GM23338 (cell line): Measurements from ENCODE around the gene ARID3A. TPM values are rescaled to one million over a fixed set of nuclear protein-coding genes. Genes with fewer than 3 reads are reported as not detected.

Source experiments
- ATAC-seq: fragments of 200-7000 bp; cut with Tn5 transposase; 3 replicates; pipeline ENCODE4 v1.9.1; 2020
- DNase-seq: peaks from one replicate; pipeline ENCODE4 v3.0.0-alpha.2; 2015; ENCODE audit warnings: low spot score
- H2AFZ ChIP-seq: fragments of 200-600 bp; sonication (generic); 2 replicates; pipeline ENCODE4 v1.8.0; 2016; ENCODE audit warnings: antibody characterized with exemption, mild to moderate bottlenecking, moderate library complexity
- H3F3A ChIP-seq: fragments of 200-600 bp; sonication (generic); replicated peaks from 2 replicates; pipeline ENCODE4 v1.8.0; 2017; ENCODE audit warnings: antibody characterized with exemption, mixed run types, low read depth
- H3K27ac ChIP-seq: fragments of 200-600 bp; sonication (generic); 2 replicates; pipeline ENCODE4 v1.6.1; 2016; ENCODE audit warnings: low read depth
- H3K27me3 ChIP-seq: fragments of 200-600 bp; sonication (generic); 2 replicates; pipeline ENCODE4 v1.8.0; 2016; ENCODE audit warnings: mild to moderate bottlenecking, mixed run types, moderate library complexity; ENCODE audit not compliant: insufficient read depth
- H3K36me3 ChIP-seq: fragments of 200-600 bp; sonication (generic); 2 replicates; pipeline ENCODE4 v1.8.0; 2016; ENCODE audit warnings: mild to moderate bottlenecking; ENCODE audit not compliant: insufficient read depth
- H3K4me1 ChIP-seq: fragments of 200-600 bp; sonication (generic); 2 replicates; pipeline ENCODE4 v1.8.0; 2016; ENCODE audit warnings: mild to moderate bottlenecking, moderate library complexity; ENCODE audit not compliant: insufficient read depth
- H3K4me2 ChIP-seq: fragments of 200-600 bp; sonication (generic); 2 replicates; pipeline ENCODE4 v1.7.1; 2017; ENCODE audit warnings: mixed run types
- H3K4me3 ChIP-seq: fragments of 200-600 bp; sonication (generic); 2 replicates; pipeline ENCODE4 v1.6.1; 2016; ENCODE audit warnings: mixed run types
- H3K79me2 ChIP-seq: fragments of 200-600 bp; sonication (generic); replicated peaks from 2 replicates; pipeline ENCODE4 v1.8.0; 2017; ENCODE audit warnings: mild to moderate bottlenecking; ENCODE audit not compliant: insufficient read depth
- H3K9me2 ChIP-seq: fragments of 200-600 bp; sonication (generic); 2 replicates; pipeline ENCODE4 v1.8.0; 2017; ENCODE audit not compliant: insufficient read depth
- H4K20me1 ChIP-seq: fragments of 200-600 bp; sonication (generic); replicated peaks from 2 replicates; pipeline ENCODE4 v1.8.0; 2017; ENCODE audit warnings: mild to moderate bottlenecking; ENCODE audit not compliant: insufficient read depth
- H3K27ac Mint-ChIP-seq: 2 replicates; pipeline ENCODE4 v1.8.0; 2020; ENCODE audit warnings: inconsistent platforms, mild to moderate bottlenecking, moderate library complexity, mixed read lengths
- H3K27me3 Mint-ChIP-seq: 3 replicates; pipeline ENCODE4 v1.8.0; 2022; ENCODE audit warnings: low read depth, mild to moderate bottlenecking, moderate library complexity, mixed read lengths, inconsistent platforms; ENCODE audit not compliant: insufficient read depth, poor library complexity
- H3K36me3 Mint-ChIP-seq: 3 replicates; pipeline ENCODE4 v1.8.0; 2021; ENCODE audit warnings: low read depth, mild to moderate bottlenecking, inconsistent platforms, moderate library complexity, mixed read lengths
- H3K4me1 Mint-ChIP-seq: 3 replicates; pipeline ENCODE4 v1.8.0; 2020; ENCODE audit warnings: mild to moderate bottlenecking, inconsistent platforms, mixed read lengths
- H3K4me3 Mint-ChIP-seq: 3 replicates; pipeline ENCODE4 v1.8.0; 2021; ENCODE audit warnings: moderate library complexity, mild to moderate bottlenecking, inconsistent platforms, mixed read lengths
- H3K9me3 Mint-ChIP-seq: 3 replicates; pipeline ENCODE4 v1.8.0; 2020; ENCODE audit warnings: moderate library complexity, mild to moderate bottlenecking, inconsistent platforms, mixed read lengths
- CTCF ChIP-seq, 2 experiments: fragments of 200-600 bp in 1 of 2; sonication (generic) in 1 of 2; conservative IDR thresholded peaks; 2 replicates each; pipeline versions ENCODE4 v1.5.1 to v1.6.1; 2016 to 2017; ENCODE audit warnings: antibody characterized with exemption in 2 of 2, low read depth in 2 of 2, mild to moderate bottlenecking in 2 of 2, moderate library complexity in 1 of 2
- JUNB ChIP-seq: IDR thresholded peaks from one replicate; pipeline ENCODE4 v1.6.1; 2016; ENCODE audit warnings: antibody characterized with exemption; ENCODE audit not compliant: unreplicated experiment
- NANOG ChIP-seq: IDR thresholded peaks from 2 replicates; pipeline ENCODE4 v1.6.1; 2016; ENCODE audit warnings: antibody characterized with exemption, borderline replicate concordance
- STAT1 ChIP-seq: IDR thresholded peaks from one replicate; pipeline ENCODE4 v1.6.1; 2016; ENCODE audit warnings: antibody characterized with exemption; ENCODE audit not compliant: unreplicated experiment
- ZNF114 ChIP-seq: fragments of 250-450 bp; sonication (Bioruptor Pico); IDR thresholded peaks from 2 replicates; pipeline ENCODE4 v1.5.0; 2020; ENCODE audit warnings: mild to moderate bottlenecking, moderate library complexity
- ZNF331 ChIP-seq: fragments of 250-450 bp; sonication (Bioruptor Pico); IDR thresholded peaks from 2 replicates; pipeline ENCODE4 v1.5.0; 2020; ENCODE audit warnings: low read depth, mild to moderate bottlenecking, moderate library complexity
- ZNF462 ChIP-seq: fragments of 250-450 bp; sonication (Bioruptor Pico); IDR thresholded peaks from 2 replicates; pipeline ENCODE4 v1.5.0; 2020; ENCODE audit warnings: mild to moderate bottlenecking, moderate library complexity
- polyA plus RNA-seq: library from polyadenylated mRNA; unstranded; fragments of >200 nt; fragmentation: Nextera tagmentation; extraction: Ambion mirVana; gene quantifications from 2 replicates; pipeline ENCODE4 v1.2.1, GENCODE V29; 2016
- total RNA-seq: library from RNA; depleted of rRNA; stranded (reverse); fragments of >200 nt; shearing (Covaris generic); gene quantifications from 2 replicates; pipeline ENCODE4 v1.2.3, GENCODE V29; 2014

The ARID3A gene
- total and polyA plus RNA-seq, 2 experiments from 2014 or later = 33.6 to 51.6 TPM

GRCh38 chr19:924553-925086 is 1.2 kb upstream of the ARID3A start (continued):
- TF ChIP-seq ZNF462 (no peak), JUNB (no peak)

- peak overlapping the region; percentile 83; the same call in 1 of the 2 replicates for H3K27ac ChIP-seq
- TF ChIP-seq CTCF (conservative IDR thresholded peaks at IDR 0.05; ENCODE audit: low read depth in 2 of 2) = no peak
- TF ChIP-seq ZNF114 (CRISPR knock-in tag) = no peak
- no peak for TF ChIP-seq STAT1
- no peak for TF ChIP-seq ZNF462
- TF ChIP-seq NANOG = no peak
- no peak for TF ChIP-seq ZNF331 (CRISPR knock-in tag)
Measured at GRCh38 chr19:925087-925525, 729 bp upstream of the ARID3A start.

More at GRCh38 chr19:925087-925525, 729 bp upstream of the ARID3A start:
- Mint-ChIP-seq H3K9me3 (no peaks in the 10 kb centered on the region; the same call in 2 of the 3 replicates), H3K4me3 (peak overlapping the region; percentile 69), H3K4me1 (peaks cover 9% of the 10 kb centered on the region; the same call in 2 of the 3 replicates), H3K36me3 (peaks cover 5% of the 10 kb centered on the region; the same call in 2 of the 3 replicates), H3K27ac (no peak overlapping the region), H3K27me3 (peaks cover 23% of the 10 kb centered on the region)
- Histone ChIP-seq H2AFZ (peak overlapping the region; percentile 80), H3K36me3 (no peaks in the 10 kb centered on the region; the same call in 1 of the 2 replicates), H3K4me2 (peak overlapping the region; percentile 88), H3K4me1 (peaks cover 10% of the 10 kb centered on the region), H3F3A (peaks cover 13% of the 10 kb centered on the region; the same call in 1 of the 2 replicates), H3K79me2 (peaks cover 27% of the 10 kb centered on the region), H4K20me1 (no peaks in the 10 kb centered on the region; the same call in none of the 2 replicates), H3K4me3 (peak overlapping the region; percentile 89), H3K27me3 (peaks cover 23% of the 10 kb centered on the region), H3K9me2 (no peaks in the 10 kb centered on the region)
- DNase-seq (no peak), ATAC-seq (peak; percentile 71)
